HFFc6 (cell line): ENCODE results near the gene TMEM63B. TPM values are rescaled to one million over a fixed set of nuclear protein-coding genes. Genes with fewer than 3 reads are reported as not detected.

Source experiments
- DNase-seq: peaks from one replicate; pipeline ENCODE4 v3.0.0-alpha.2; 2018
- H3K27ac Mint-ChIP-seq: 2 replicates; pipeline ENCODE4 v1.8.0; 2020; ENCODE audit warnings: mild to moderate bottlenecking, mixed read lengths
- H3K27me3 Mint-ChIP-seq: 2 replicates; pipeline ENCODE4 v1.8.0; 2021; ENCODE audit warnings: mild to moderate bottlenecking, moderate library complexity, mixed read lengths; ENCODE audit not compliant: insufficient read depth
- H3K36me3 Mint-ChIP-seq: 2 replicates; pipeline ENCODE4 v1.8.0; 2021; ENCODE audit warnings: low read depth, mixed read lengths
- H3K4me1 Mint-ChIP-seq: 2 replicates; pipeline ENCODE4 v1.8.0; 2020; ENCODE audit warnings: low read depth, mixed read lengths
- H3K4me3 Mint-ChIP-seq: 2 replicates; pipeline ENCODE4 v1.8.0; 2020; ENCODE audit warnings: mild to moderate bottlenecking, moderate library complexity, mixed read lengths
- H3K9me3 Mint-ChIP-seq: 2 replicates; pipeline ENCODE4 v1.8.0; 2020; ENCODE audit warnings: mild to moderate bottlenecking, mixed read lengths
- total RNA-seq, 6 experiments: library from RNA; stranded (reverse); fragmentation: NEBNext Ultra II Directional; extraction: Animal tissue kit (Norgen Biotek cat#: 25700); gene quantifications; 2 replicates in 1 of 6; 3 replicates in 5 of 6; pipeline ENCODE4 v1.2.3, GENCODE V29; 2021
- TF ChIP-seq, protein P1 (sequence below): fragments of 200-600 bp; sonication (generic); IDR thresholded peaks from 2 replicates; pipeline ENCODE4 v1.5.0; 2021; ENCODE audit warnings: antibody characterized with exemption, mild to moderate bottlenecking

The TMEM63B gene
- total RNA-seq, 6 experiments from 2014 or later, result 38.3 to 55.1 (median 44.7) TPM

DNA sequence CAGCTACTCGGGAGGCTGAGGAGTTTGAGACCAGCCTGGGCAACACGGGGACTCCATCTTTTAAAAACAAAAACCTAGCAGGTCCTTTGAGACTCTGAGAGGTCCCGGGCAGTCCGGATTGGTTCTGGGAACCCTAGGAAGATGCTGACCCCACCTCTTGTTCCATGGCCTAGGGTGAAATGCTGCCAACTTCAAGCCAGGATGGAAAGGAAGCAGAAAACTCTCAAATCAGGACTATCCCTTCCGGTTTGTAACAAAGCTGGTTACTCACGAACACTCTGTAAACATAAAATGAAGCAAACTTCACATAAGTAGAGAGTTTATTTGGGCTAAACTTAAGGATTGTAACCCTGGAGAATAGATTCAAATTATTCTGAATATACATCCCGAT is 59.3 kb downstream of the TMEM63B start:
- no peak for DNase-seq
- Mint-ChIP-seq H3K4me3 (no peak overlapping the region), H3K36me3 (no peaks in the 10 kb centered on the region), H3K9me3 (no peaks in the 10 kb centered on the region), H3K27me3 (peaks cover 25% of the 10 kb centered on the region), H3K4me1 (no peaks in the 10 kb centered on the region), H3K27ac (no peak overlapping the region)
- TF ChIP-seq, protein P1, sequence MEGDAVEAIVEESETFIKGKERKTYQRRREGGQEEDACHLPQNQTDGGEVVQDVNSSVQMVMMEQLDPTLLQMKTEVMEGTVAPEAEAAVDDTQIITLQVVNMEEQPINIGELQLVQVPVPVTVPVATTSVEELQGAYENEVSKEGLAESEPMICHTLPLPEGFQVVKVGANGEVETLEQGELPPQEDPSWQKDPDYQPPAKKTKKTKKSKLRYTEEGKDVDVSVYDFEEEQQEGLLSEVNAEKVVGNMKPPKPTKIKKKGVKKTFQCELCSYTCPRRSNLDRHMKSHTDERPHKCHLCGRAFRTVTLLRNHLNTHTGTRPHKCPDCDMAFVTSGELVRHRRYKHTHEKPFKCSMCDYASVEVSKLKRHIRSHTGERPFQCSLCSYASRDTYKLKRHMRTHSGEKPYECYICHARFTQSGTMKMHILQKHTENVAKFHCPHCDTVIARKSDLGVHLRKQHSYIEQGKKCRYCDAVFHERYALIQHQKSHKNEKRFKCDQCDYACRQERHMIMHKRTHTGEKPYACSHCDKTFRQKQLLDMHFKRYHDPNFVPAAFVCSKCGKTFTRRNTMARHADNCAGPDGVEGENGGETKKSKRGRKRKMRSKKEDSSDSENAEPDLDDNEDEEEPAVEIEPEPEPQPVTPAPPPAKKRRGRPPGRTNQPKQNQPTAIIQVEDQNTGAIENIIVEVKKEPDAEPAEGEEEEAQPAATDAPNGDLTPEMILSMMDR, result no peak

DNA sequence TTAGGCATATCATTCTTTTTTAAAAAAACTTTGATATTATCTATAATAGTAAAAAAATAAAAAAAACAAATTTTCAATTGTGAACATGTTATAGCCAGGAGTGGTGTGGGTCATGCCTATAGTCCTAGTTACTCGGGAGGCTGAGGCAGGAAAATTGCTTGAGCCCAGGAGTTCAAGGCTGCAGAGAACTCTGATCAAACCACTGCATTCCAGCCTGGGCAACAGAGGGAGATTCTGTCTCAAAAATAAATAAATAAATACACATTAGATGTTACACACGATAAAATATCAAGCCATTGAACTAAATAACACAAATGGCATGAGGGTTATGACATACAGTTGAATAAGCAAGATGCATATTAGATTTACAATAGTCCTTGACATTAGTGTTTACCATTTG is 61.5 kb downstream of the TMEM63B start:
- Mint-ChIP-seq H3K4me1 (no peaks in the 10 kb centered on the region; the same call in 1 of the 2 replicates), H3K4me3 (no peak overlapping the region), H3K27me3 (peaks cover 36% of the 10 kb centered on the region), H3K9me3 (no peaks in the 10 kb centered on the region), H3K27ac (no peak overlapping the region), H3K36me3 (no peaks in the 10 kb centered on the region)
- DNase-seq, result no peak
- TF ChIP-seq, protein P1, result no peak

DNA sequence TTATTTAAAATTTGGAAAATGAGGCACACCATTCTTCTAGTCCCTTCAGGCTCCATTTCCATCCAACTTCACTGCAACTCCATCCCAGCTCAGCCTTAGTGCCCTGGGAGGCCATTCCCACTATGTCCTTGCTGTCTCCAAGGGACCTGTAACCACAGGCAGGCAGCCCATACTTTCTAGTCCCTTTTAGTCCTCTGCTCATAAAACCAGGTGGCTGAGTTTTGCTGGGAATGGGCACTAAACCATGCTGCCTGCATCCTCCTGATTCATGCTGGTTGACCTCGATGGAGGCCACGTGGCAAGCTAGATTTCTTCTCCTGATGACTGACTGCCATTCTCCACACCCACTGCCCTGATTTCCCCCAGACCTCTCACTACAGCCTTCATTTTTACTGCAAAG is 61.9 kb downstream of the TMEM63B start:
- Mint-ChIP-seq H3K27me3 (peaks cover 36% of the 10 kb centered on the region), H3K27ac (no peak overlapping the region), H3K9me3 (no peaks in the 10 kb centered on the region), H3K36me3 (no peaks in the 10 kb centered on the region), H3K4me3 (no peak overlapping the region), H3K4me1 (no peaks in the 10 kb centered on the region; the same call in 1 of the 2 replicates)
- TF ChIP-seq, protein P1, result no peak
- no peak for DNase-seq

DNA sequence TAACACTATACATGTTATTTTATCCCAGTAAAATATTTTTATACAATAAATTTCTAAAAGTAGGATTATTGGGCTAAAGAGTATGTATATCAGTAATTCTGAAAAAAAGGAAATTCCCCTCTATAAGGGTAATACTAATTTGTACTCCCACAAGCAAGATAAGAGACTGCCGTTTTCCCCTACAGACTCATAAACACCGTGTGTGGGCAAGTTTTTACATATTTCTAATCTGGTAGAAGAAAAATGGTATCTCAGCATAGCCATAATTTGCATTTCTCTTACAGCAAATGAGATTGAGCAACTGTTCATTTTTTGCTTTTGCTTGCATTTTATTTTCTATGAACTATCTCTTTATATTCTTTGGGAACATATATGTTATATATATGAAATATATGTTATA is 63.4 kb downstream of the TMEM63B start:
- TF ChIP-seq, protein P1, result no peak
- Mint-ChIP-seq H3K36me3 (no peaks in the 10 kb centered on the region), H3K4me1 (no peaks in the 10 kb centered on the region; the same call in 1 of the 2 replicates), H3K27me3 (peaks cover 33% of the 10 kb centered on the region), H3K9me3 (no peaks in the 10 kb centered on the region), H3K4me3 (no peak overlapping the region), H3K27ac (no peak overlapping the region)
- DNase-seq, result no peak

DNA sequence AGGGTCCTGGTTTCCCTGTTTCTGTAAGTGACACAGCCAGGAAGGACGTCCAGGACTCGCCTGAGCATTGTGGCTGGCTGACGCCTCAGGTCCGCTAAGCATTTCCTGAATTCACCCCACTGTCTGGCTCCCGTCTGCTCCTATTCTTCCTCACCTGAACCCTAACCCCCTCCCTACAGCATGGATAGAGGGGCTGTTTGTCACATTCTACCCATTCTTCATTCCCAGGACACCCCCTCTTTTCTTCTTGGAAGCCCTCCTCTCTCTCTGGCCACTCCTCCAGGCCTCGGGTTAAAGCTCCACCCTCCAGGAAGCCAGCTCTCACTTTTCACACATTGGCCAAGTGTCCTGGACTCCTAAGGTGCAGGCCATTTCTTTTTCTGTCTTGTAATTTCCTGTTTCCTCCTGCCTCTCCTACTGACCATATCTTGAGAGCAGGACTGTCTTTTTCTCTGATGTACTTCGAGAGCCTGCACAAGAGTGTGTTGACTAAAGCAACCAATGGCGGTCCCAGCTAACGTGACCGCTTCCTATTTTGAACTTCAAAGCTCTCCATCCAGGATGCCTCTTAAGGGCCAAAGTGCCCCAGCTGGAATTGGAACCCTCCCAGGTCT is 65.2 kb downstream of the TMEM63B start:
- Mint-ChIP-seq H3K27ac (no peak overlapping the region), H3K4me1 (no peaks in the 10 kb centered on the region; the same call in 1 of the 2 replicates), H3K9me3 (no peaks in the 10 kb centered on the region), H3K36me3 (no peaks in the 10 kb centered on the region), H3K4me3 (no peak overlapping the region; the same call in 1 of the 2 replicates), H3K27me3 (peaks cover 24% of the 10 kb centered on the region)
- DNase-seq, result no peak
- TF ChIP-seq, protein P1, result no peak
